ENCODE results near the gene HJV.
A peak's percentile ranks its signal among the peaks of the same experiment; 100 is the strongest.
"Not testable (repeated sequence)": the region's sequence is repeated elsewhere in the genome, so short reads cannot be mapped to it uniquely, and the experiment has no call there.

HJV gene, protein sequence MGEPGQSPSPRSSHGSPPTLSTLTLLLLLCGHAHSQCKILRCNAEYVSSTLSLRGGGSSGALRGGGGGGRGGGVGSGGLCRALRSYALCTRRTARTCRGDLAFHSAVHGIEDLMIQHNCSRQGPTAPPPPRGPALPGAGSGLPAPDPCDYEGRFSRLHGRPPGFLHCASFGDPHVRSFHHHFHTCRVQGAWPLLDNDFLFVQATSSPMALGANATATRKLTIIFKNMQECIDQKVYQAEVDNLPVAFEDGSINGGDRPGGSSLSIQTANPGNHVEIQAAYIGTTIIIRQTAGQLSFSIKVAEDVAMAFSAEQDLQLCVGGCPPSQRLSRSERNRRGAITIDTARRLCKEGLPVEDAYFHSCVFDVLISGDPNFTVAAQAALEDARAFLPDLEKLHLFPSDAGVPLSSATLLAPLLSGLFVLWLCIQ

DNA sequence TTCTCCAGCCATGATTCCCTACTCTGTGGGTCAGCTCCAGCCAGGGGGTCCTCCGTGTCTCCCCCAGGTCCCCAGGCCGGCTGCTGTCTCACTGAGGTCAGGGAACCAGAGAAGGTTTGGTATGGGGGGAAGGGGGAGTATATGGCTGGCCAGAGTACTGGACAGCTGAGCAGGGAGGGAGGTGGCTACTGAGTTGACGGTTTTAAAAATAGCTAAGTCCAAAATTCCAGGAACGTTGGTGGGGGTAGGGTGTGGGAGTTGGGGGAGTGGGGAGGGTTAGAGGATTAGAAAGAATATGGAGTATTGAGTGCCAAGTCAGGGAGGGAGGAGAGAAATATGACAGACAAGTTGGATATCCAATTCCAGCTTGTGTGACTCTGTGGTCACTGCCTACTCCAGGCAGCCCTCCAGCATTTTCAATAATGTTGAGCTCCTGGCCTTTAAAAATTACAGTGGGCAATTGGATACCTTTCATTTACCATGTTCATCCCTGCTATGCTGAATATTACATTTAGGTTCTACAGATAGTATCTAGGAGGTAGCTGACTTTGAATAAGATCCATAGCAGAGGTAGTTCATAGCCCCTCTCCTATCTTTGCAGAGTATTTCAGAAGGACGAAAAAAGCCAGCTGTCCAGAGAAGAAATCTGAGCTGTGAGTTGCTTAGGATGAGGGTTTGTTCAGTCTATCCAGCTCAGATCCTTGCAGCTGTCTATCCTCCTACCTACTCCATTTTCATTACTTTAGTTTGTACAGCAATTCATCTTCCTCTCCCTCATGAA, at the start of gene HJV:
HJV (minus strand) TSS at position 114 of the 781 bp plus-strand sequence. CDS start 1,504 bp downstream, outside the sequence.
- DNase-seq (ENCODE audit: low spot score): no peak

GRCh38 chr1:146059148-146059547, 37.6 kb upstream of the HJV start:
- not testable (repeated sequence) for DNase-seq (ENCODE audit: low spot score)

GRCh38 chr1:146051852-146052676, 30.5 kb upstream of the HJV start:
- peak; percentile 75 for DNase-seq (ENCODE audit: low spot score)

GRCh38 chr1:146051452-146051851, 29.9 kb upstream of the HJV start:
- no peak for DNase-seq (ENCODE audit: low spot score)

DNA sequence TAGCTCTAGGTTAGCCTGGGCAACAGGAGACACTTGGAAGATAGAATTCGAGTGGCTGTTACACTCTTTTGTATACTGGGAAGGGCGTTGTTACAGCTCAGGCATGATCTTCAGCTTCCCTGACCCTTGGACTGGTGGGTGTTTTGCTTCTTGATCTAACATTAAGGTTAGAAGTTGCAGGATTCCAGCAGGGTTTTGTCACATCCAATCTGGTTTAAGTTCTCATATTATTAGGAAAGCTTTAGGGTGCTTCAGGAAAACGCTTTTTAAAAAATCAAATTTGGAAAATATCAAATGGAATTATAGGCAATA, 29.1 kb upstream of the HJV start:
- not testable (repeated sequence) for DNase-seq (ENCODE audit: low spot score)

DNA sequence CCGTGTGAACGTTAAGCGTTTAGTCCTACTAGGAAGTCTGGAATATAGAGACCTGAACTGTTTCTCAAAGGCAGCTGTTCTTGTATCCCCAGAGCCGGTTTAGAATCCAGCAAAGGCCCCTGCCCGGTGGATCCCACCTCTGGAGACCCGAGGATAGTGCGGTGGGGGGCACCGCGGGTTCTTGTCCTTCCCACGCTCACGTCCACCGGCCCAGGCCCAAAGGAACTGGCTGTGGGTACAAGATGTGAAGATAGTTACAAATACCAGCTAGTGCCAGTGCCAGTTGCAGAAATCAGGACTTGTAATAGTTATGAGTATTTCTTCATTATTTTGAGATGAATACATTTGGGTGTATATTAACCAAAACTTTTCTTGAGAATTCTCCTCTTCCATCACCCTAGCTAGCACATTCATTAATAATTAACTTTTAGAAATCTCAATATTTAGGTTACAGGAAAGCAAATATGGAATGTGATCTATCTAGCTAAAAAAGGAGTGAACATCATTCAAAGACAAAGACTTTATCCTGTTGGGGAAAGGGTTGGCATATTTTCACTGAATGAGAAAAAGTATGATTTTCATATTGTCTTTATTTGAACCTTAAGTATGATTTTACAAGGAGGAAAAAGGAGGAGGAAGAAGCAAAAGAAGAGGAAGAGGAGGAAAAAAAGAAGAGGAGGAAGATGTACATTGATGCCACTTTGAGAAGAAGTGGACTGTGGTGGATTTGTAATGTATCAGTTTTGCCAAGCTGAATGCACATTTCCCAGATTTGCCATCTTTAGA, 28.5 kb upstream of the HJV start:
- not testable (repeated sequence) for DNase-seq (ENCODE audit: low spot score)

DNA sequence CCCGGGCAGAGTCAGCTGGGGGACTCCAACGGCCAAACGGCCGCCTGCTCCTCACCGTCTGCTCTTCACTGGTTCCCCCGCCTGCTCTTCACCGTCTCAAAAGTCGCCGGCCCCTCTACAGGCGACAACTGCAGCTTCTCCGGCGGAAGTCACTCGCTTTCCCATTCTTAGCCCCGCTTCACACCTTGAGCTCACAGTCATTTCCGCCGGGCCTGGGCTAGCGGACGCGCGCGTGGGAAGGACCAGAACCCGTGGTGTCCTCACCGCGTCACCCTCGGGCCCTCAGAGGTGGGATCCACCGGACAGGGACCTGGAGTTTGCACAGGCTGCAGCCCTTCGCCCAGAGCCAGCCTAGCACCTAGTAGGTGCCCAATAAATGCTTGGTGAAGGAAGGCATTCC, 27.9 kb upstream of the HJV start:
- DNase-seq (ENCODE audit: low spot score): no peak

DNA sequence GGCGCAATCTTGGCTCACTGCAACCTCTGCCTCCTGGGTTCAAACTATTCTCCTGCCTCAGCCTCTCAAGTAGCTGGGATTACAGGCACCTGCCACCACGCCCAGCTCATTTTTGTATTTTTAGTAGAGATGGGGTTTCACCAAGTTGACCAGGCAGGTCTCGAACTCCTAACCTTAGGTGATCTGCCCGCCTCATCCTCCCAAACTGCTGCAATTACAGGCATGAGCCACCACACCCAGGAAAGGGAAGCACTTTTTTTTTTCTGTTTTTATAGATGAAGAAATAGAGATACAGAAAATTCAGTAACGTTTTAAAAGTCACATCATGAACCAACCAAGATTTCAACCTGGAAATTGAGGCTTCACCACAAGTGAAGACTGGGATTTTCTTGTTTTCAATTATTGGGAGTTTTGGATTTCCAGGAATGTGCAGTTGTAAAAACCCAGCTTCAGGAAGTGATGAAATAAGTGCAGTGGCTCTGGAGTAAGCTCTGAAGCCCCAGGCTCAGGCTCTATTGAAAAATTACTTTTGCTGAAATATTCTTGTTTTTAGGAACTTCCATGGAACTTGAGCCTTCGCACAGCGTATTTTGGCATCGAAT, 27.1 kb upstream of the HJV start:
- DNase-seq (ENCODE audit: low spot score): not testable (repeated sequence)

GRCh38 chr1:146046664-146047063, 25.1 kb upstream of the HJV start:
- no peak for DNase-seq (ENCODE audit: low spot score)

GRCh38 chr1:146039844-146040194, 18.3 kb upstream of the HJV start:
- DNase-seq (ENCODE audit: low spot score): no peak

- DNase-seq (ENCODE audit: low spot score): peak; percentile 56
Observed at GRCh38 chr1:146036965-146037646, 15.6 kb upstream of the HJV start.

DNA sequence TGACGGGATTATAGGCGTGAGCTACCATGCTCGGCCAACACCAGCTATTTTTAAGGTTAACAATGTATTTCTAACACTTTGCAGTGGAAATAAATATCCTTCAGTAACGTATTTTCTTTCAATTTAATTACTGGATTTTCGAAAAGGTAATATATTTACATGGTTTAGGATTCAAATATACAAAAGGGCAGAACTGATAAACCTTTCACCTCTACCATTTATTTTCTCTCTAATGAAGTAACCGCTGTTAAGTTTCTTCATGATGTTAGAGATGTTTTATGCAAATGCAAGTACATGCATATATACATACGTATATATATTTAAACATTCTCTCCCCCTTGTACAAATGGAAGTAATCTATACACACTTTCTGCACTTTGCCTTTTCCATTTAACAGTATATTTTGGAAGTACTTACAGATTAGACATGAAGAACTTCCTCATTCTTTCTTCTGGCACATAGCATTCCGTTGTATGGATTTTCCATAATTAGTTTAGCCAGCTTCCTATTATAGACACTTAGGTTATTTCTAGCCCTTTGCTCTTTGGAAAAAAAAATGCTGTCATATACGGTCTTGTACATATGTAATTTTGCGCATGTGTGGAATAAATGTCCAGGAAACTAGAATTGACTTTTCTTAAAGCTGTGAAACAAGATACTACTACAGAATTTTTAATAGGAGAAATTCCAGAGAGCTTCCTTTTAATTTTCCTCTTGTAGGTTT, 14.9 kb upstream of the HJV start:
- no peak for DNase-seq (ENCODE audit: low spot score)

DNA sequence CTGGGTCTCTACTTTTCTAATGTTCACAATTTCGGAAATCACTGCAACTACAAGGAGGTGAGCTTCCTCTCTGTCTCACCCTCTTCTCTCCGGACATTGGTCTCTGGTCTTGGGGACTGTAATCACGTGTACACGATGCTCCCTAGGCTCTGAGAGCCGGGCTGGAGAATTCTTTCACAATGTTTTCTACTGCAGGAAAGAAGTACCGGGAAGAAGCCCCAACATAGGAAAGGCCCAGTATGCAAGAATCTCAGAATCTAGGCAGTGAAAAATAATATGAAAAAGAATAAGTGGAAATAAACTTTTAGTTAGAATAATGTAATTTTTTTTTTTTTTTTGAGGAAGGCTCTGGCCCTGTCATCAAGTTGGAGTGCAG, 13.5 kb upstream of the HJV start:
- no peak for DNase-seq (ENCODE audit: low spot score)

GRCh38 chr1:146032631-146033219, 11.2 kb upstream of the HJV start:
- DNase-seq (ENCODE audit: low spot score): no peak

- DNase-seq (ENCODE audit: low spot score): no peak
Observed at GRCh38 chr1:146031476-146031875, 9.9 kb upstream of the HJV start.

GRCh38 chr1:146029117-146029516, 7.6 kb upstream of the HJV start:
- no peak for DNase-seq (ENCODE audit: low spot score)

DNA sequence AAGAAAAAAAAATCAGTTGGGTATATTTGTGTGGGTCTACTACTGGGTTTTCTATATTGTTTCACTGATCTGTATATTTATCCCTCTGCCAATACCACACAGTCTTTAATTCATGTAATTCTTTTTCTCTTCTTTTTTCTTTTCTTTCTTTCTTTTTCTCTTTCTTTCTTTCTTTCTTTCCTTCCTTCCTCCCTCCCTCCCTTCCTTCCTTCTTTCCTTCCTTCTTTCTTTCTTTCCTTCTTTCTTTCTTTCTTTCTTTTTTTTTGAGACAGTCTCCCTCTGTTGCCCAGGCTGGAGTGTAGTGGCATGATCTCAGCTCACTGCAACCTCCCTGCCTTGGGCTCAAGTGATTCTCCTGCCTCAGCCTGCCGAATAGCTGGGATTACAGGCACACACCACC, 5.1 kb upstream of the HJV start:
- DNase-seq (ENCODE audit: low spot score): not testable (repeated sequence)

DNA sequence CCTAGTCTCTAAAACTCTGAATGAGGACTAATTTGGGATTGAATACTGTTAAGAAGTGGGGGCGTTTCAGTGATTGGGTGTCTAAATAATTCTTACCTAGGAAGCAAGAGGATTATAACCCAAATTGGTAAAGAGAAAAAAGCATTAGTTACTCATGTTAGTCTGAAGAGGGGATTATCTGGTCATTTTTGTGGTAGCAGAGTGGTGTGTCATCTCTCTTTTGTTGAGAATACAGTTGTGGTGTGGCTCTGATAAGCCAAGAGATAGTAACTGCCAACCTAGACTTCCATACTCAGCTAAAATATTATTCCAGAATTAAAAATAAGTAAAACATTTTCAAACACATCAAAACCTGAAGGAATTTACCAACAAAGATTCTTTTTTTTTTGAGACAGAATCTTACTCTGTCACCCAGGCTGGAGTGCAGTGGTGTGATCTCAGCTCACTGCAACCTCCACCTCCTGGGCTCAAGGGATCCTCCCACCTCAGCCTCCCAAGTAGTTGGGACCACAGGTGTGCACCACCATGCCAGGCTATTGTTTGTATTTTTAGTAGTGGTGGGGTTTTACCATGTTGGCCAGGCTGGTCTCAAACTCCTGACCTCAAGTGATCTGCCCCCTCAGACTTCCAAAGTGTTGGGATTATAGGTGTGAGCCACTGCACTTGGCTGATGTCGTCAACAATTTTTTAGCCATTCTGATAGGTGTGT, 4.4 kb upstream of the HJV start:
- not testable (repeated sequence) for DNase-seq (ENCODE audit: low spot score)
